HG03039 (cell line): Measurements from ENCODE around the gene EXOC6B.
"Not testable (repeated sequence)": the region's sequence is repeated elsewhere in the genome, so short reads cannot be mapped to it uniquely, and the experiment has no call there.

Experiments used
- ATAC-seq: cut with Tn5 transposase; IDR thresholded peaks from one replicate; pipeline ENCODE4 v1.9.1; 2021; ENCODE audit warnings: mild to moderate bottlenecking, moderate library complexity; ENCODE audit not compliant: unreplicated experiment

The EXOC6B gene

DNA sequence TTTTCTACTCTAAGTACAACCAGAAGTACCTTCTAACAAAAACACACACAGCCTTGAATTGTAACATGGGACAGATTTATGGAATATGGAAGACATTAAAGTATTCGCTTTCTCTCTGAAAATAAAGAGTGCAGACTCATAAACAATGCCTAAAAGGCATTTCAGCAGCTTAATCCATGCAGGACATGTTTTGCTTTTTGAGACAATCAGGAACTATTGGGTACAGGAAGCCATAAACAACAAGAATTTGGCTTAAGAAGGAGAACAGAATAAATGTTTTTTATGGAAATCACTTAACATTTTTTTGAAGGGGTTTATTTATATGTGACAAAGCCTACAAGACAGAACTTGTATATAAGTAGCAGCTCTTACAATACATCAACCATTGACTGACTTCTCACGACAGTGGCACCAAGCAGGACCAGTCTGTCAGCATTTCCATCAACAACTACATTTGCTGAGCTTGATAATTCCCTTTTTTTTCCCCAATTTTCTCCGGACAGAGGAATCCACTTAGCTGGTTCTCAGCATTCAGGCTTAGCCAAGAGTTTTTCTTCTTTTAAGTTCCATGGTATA is 140.1 kb downstream of the EXOC6B start:
- no peak for ATAC-seq

- no peak for ATAC-seq
Observed at GRCh38 chr2:72682061-72682460, 143.8 kb downstream of the EXOC6B start.

GRCh38 chr2:72681016-72681995 is 144.5 kb downstream of the EXOC6B start:
- no peak for ATAC-seq

GRCh38 chr2:72678024-72678423 is 147.8 kb downstream of the EXOC6B start:
- ATAC-seq, result no peak

DNA sequence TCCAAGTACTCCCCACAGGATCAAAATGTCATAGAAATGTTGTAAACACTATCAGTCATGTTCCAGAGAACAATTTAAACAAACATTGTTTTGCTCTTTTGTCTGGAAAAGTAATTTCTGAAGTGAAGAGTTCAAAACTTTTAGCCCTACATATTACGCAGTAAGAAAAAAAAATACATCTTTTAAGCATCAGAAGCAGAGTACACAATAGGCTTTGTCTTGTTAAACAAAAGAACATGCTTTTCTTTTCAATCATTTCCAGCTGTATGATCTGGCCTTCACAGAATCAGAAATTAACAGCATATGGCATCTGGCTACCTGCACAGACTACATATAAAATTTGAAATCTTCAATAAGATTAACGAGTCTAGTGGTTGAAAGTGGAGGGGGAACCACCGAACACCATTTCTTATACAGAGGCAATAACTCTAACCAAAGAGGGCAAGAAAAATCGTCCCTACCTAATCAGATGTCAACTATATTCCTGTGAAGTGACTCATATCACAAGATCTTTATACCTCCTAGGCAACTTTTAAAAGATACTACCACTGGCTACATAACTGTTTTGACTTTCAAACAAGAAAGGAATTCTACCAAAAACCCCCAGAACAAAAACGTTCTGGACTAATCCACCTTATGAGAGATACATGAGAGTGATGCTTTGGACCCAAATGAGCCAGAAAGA is 149.3 kb downstream of the EXOC6B start:
- ATAC-seq, result no peak

DNA sequence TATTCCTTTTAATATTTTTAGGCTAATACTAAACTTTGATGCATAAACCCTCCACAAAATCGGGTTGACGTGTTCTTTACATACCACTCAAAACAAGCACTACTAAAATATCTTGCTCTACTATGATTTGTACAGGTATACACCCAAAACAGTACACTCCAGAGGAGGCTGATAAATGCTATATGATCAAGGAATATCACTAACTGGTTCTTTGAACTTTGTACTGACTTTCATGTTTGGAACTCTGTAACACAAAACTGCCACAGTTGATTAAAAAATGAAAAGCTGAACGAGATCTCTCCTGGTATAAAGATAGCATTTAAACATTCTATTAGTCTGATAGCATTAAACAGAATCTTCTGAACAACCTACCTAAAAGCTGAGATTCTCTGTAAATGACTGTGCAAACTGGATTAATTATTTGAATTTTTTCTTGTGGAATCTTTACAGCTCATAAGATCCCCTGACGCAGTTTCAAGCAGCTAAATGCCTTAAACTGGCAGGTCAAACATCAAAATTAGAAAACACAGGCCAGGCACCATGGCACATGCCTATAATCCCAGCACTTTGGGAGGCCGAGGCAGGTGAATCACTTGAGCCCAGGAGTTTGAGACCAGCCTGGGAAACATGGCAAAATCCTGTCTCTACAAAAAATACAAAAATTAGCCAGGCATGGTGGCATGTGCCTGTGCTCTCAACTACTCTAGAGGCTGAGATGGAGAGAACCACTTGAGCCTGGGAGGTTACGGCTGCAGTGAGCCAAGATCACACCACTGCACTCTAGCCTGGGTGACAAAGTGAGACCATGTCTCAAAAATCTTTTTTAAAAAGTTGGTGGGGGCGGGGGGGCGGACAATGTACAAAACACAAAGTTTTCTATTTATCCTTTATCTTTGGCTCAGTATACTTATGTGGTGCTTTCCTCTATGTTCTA is 150.6 kb downstream of the EXOC6B start:
- no peak for ATAC-seq

GRCh38 chr2:72673279-72673678 is 152.6 kb downstream of the EXOC6B start:
- no peak for ATAC-seq

GRCh38 chr2:72669121-72669520 is 156.7 kb downstream of the EXOC6B start:
- ATAC-seq, result no peak

DNA sequence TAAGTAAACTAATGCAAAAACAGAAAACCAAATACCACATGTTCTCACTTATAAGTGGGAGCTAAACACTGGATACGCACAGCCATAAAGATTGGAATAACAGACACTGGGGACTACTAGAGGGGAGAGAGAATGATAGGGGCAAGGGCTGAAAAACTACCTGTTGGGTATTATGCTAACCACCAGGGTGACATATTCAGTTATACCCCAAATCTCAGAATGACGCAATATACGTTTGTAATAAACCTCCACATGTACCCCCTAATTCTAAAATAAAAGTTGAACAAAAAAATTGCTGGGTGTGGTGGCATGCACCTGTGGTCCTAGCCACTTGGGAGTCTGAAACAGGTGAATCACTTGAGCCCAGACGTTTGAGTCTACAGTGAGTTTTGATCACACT is 157.2 kb downstream of the EXOC6B start:
- ATAC-seq, result no peak

DNA sequence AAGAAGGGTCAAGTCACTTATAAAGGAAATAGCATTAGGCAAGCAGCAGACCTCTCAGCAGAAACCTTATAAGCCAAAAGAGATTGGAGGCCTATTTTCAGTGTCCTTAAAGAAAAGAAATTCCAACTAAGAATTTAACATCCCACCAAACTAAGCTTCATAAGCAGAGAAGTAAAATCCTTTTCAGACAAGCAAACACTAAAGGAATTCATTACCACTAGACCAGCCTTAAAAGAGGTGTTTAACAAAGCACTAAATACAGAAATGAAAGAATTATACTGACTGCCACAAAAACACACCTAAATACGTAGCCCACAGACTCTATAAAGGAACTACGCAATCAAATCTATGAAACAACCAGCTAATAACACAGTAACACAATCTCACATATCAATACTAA is 160.4 kb downstream of the EXOC6B start:
- no peak for ATAC-seq

- no peak for ATAC-seq
Observed at GRCh38 chr2:72661985-72662384, 163.8 kb downstream of the EXOC6B start.

- no peak for ATAC-seq
Observed at GRCh38 chr2:72649810-72650209, 176.0 kb downstream of the EXOC6B start.

DNA sequence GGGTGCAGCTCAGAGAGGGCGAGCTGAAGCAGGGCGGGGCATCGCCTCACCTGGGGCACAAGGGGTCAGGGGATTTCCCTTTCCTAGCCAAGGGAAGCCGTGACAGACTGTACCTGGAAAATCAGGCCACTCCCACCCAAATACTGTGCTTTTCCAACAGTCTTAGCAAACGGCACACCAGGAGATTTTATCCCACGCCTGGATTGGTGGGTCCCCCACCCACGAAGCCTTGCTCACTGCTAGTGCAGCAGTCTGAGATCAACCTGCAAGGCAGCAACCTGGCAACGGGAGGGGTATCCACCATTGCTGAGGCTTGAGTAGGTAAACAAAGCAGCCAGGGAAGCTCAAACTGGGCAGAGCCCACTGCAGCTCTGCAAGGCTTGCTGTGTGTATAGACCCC is 184.6 kb downstream of the EXOC6B start:
- ATAC-seq, result not testable (repeated sequence)

DNA sequence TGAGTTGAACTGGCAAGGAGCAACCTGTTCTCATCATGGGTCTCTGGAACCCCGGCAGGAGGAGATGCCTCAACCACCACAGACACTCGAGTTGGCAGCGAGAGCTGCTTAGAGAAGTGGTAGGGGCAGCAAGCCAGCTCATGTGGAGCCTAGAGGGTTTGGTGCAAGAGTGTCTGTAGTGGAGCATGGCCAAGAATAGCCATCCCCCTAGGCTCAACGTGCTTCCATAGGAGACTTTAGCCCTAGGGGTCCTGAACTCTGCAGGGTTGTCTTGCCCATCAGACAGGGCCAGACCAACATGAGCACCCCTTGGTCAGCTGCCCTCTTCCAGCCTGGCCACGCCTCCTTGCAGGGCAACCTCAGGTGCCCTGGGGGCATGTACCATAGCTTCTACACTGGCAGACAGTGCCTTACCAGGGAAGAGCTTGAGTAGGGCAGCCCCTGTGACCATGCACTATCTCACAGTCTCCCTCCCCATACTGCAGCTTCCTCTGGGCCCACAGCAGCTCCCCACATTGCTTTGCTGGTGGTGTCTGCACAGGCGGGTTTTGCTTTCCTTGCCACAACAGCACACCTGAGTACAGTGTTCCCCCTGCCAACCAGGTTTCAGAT is 187.1 kb downstream of the EXOC6B start:
- ATAC-seq, result no peak

GRCh38 chr2:72636210-72636609 is 189.6 kb downstream of the EXOC6B start:
- ATAC-seq, result no peak

- no peak for ATAC-seq
Observed at GRCh38 chr2:72630767-72631166, 195.1 kb downstream of the EXOC6B start.

DNA sequence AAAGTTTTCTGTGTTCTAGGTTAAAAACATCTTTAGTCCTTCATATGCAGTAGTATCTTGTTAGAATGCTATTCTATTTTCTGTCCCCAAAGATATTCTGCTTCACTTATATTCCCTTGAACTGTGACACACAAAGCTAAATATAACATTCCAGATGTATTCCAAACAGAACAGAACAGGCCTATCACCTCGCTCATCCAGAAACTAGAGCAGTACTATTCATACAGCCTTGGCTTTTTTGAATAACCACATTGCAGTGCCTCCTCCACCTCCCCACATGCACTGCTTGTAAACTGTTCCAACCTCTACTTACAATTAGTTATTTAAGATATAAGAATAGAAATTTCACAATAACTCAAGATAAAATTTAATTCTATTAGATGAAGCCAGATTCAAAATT is 196.8 kb downstream of the EXOC6B start:
- no peak for ATAC-seq

DNA sequence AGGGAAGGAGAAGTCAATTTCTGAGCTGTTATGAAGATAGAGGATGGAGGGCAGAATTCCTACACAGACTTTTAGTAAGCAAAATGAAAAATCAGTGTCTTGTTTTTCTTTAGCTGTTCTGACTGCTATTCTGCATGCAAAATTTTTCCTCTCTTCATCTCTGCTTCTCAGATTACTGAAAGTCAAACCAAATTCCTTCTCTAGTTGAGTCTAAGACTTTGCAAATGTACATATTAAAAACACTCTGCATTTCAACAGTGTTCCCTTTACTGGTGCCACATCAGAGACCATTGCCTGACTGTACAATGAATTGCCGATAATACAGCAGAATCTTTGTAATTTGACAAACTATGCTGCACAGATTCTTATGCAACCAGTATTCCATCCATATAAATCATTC is 198.8 kb downstream of the EXOC6B start:
- no peak for ATAC-seq

DNA sequence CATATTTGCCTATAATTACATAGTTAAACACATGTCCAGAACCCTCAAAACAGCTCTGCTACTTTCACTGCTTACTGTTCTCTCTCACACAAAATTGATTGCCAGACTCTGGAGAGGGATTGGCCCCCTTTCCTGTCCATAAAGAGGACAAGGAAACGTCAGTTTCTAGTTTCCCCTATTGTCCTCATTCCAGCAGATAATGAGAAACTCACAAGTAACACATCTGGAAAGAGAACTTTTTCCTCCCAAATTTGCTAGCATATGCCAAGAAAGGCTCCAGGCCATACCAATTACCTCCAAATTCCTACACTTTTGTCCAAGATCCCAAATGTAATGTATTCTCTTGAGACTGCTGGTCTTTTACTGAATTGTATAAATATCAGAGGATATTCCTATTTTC is 200.5 kb downstream of the EXOC6B start:
- no peak for ATAC-seq

DNA sequence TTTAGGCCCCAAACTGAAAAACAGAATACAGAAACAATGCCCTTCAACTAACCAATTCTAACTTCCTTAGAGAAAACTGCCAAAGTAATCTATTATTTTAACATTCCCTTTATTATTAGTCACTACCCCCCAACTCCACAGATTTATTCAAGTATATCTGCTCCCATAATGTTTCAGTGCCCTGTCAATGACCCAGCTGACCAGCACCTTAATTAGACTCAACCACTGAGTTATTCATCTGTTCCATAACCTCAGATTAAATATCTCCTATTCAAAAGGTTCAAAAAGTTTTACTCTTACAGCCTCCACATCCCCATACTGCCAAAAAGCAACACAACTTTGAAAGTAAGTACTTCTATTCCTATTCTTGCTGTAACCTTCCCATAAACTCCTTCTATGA is 202.4 kb downstream of the EXOC6B start:
- no peak for ATAC-seq
